ENCODE results near the gene RAB11FIP4. TPM values are rescaled to one million over a fixed set of nuclear protein-coding genes. Genes with fewer than 3 reads are reported as not detected.

Gene RAB11FIP4
- total RNA-seq, 1 experiment from 2014 or later, result 0.10 TPM

GRCh38 chr17:31405890-31406371 is 14.5 kb downstream of the RAB11FIP4 start:
- no peak for DNase-seq (ENCODE audit: low read depth)

- no peak for DNase-seq (ENCODE audit: low read depth)
Observed at GRCh38 chr17:31408586-31408985, 17.1 kb downstream of the RAB11FIP4 start.

GRCh38 chr17:31411707-31412285 is 20.3 kb downstream of the RAB11FIP4 start:
- DNase-seq (ENCODE audit: low read depth), result no peak

GRCh38 chr17:31412511-31412910 is 21.0 kb downstream of the RAB11FIP4 start:
- no peak for DNase-seq (ENCODE audit: low read depth)

- no peak for DNase-seq (ENCODE audit: low read depth)
Observed at GRCh38 chr17:31413081-31413799, 21.8 kb downstream of the RAB11FIP4 start.

- peak; percentile 72 for DNase-seq (ENCODE audit: low read depth)
Observed at GRCh38 chr17:31413874-31414549, 22.5 kb downstream of the RAB11FIP4 start.

- DNase-seq (ENCODE audit: low read depth), result no peak
Observed at GRCh38 chr17:31414550-31414918, 23.1 kb downstream of the RAB11FIP4 start.

GRCh38 chr17:31415004-31415454 is 23.6 kb downstream of the RAB11FIP4 start:
- no peak for DNase-seq (ENCODE audit: low read depth)

GRCh38 chr17:31415640-31416502 is 24.4 kb downstream of the RAB11FIP4 start:
- DNase-seq (ENCODE audit: low read depth), result no peak

GRCh38 chr17:31416503-31416923 is 25.0 kb downstream of the RAB11FIP4 start:
- DNase-seq (ENCODE audit: low read depth), result no peak

- DNase-seq (ENCODE audit: low read depth), result no peak
Observed at GRCh38 chr17:31417051-31417792, 25.7 kb downstream of the RAB11FIP4 start.

- DNase-seq (ENCODE audit: low read depth), result no peak
Observed at GRCh38 chr17:31418773-31419350, 27.4 kb downstream of the RAB11FIP4 start.

GRCh38 chr17:31422443-31422842 is 31.0 kb downstream of the RAB11FIP4 start:
- no peak for DNase-seq (ENCODE audit: low read depth)

- no peak for DNase-seq (ENCODE audit: low read depth)
Observed at GRCh38 chr17:31424944-31425281, 33.4 kb downstream of the RAB11FIP4 start.

GRCh38 chr17:31425282-31426040 is 34.0 kb downstream of the RAB11FIP4 start:
- DNase-seq (ENCODE audit: low read depth), result no peak

- no peak for DNase-seq (ENCODE audit: low read depth)
Observed at GRCh38 chr17:31427684-31428083, 36.2 kb downstream of the RAB11FIP4 start.

- DNase-seq (ENCODE audit: low read depth), result no peak
Observed at GRCh38 chr17:31428111-31428510, 36.6 kb downstream of the RAB11FIP4 start.

- DNase-seq (ENCODE audit: low read depth), result no peak
Observed at GRCh38 chr17:31428512-31428911, 37.0 kb downstream of the RAB11FIP4 start.

- DNase-seq (ENCODE audit: low read depth), result no peak
Observed at GRCh38 chr17:31431098-31431851, 39.8 kb downstream of the RAB11FIP4 start.

Measured in HT1080 (cell line).